A549 treated with CpdA at 1 μM for 4 hours (cell line): ENCODE data around the gene STK11. TPM values are rescaled to one million over a fixed set of nuclear protein-coding genes. Genes with fewer than 3 reads are reported as not detected.

Experiments used
- total RNA-seq: library from RNA; stranded (reverse); fragments of 200-300 nt; extraction: Qiagen RNA extraction; gene quantifications from 5 replicates; pipeline ENCODE4 v1.2.3, GENCODE V29; 2022; ENCODE audit warnings: low read depth

STK11 gene, protein sequence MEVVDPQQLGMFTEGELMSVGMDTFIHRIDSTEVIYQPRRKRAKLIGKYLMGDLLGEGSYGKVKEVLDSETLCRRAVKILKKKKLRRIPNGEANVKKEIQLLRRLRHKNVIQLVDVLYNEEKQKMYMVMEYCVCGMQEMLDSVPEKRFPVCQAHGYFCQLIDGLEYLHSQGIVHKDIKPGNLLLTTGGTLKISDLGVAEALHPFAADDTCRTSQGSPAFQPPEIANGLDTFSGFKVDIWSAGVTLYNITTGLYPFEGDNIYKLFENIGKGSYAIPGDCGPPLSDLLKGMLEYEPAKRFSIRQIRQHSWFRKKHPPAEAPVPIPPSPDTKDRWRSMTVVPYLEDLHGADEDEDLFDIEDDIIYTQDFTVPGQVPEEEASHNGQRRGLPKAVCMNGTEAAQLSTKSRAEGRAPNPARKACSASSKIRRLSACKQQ
- total RNA-seq: 38.1 to 41.5 TPM (median 39.5 TPM) in 5 replicates

DNA sequence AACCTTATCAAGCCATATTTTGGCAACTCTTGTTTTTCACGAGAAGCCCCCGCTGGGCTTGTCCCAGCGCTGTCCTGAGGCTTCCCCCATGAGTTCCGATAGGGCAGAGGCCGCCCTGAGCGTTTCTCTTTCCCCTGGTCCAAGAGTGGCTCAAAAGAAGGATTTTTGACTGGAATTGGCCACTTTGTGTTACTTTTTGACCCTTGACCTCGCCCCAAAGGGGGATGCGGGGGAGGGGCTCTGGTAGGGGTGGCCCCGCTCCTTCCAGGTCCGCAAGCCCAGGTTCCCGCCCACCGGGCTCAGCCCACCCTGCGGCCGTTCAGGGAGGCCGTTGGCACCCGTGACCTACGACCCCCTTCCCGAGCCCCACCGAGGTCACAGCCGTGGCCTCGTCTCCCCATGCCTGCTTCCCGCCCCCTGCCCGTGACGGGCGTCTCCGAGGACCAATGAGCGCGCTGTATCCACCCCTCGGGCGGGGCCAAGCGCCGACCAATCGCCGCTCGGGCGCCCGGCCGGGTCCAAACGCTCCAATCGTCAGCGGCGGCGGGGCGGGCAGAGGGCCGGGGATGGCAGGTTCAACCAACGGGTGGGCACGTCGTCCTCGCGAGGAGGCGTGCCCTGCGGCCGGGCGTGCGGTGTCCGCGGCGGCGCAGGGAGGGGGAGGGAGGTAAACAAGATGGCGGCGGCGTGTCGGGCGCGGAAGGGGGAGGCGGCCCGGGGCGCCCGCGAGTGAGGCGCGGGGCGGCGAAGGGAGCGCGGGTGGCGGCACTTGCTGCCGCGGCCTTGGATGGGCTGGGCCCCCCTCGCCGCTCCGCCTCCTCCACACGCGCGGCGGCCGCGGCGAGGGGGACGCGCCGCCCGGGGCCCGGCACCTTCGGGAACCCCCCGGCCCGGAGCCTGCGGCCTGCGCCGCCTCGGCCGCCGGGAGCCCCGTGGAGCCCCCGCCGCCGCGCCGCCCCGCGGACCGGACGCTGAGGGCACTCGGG, at the start of gene STK11:
STK11 (plus strand) TSS at position 665 of the 986 bp plus-strand sequence. CDS start 1,136 bp downstream, outside the sequence.

DNA sequence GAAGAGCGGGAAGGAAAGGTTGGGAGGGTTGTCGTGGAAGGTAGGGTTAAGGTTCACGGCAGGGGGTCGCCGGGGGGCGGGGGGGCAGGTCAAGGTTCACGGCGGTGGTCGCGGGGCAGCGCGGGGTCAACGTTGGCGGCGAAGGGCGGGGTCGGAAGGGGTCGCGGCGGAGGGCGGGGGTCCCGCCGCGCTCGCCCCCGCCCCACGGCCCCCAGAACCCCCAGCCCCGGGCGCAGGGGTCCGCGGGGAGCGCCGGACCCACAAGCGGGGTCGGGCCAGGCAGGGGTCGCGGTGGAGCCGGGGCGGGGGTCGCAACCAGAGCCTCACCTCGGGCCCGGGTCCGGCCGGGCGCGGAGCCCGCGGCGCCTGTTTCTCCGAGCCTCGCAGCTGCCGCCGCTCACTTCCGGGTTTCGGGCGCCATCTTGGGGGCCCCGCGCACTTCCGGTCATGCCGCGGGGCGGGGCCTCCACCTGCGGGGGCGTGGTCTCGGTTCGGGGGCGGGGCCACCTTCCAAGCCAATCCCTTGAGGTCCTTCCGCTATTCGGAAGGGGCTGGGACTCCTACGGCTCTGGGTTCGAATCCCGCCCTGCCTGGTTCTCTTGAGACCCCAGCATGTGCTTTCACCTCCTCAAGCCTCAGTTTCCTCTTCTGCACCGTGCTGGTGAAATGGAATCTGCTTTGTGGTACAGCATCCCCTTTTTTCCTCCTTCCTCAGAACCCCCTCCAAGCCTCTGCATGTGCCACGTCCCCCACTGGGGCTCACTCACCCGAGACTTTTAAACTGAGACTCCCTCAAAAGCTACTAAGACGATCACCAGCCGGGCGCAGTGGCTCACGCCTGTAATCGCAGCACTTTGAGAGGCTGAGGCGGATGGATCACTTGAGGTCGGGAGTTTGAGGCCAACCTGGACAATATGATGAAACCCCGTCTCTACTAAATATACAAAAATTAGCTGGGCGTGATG, 31.5 kb upstream of the STK11 start, which contains the start of gene SBNO2:
SBNO2 (minus strand) TSS at position 424 of the 965 bp plus-strand sequence. CDS start 19,992 bp downstream, outside the sequence.

DNA sequence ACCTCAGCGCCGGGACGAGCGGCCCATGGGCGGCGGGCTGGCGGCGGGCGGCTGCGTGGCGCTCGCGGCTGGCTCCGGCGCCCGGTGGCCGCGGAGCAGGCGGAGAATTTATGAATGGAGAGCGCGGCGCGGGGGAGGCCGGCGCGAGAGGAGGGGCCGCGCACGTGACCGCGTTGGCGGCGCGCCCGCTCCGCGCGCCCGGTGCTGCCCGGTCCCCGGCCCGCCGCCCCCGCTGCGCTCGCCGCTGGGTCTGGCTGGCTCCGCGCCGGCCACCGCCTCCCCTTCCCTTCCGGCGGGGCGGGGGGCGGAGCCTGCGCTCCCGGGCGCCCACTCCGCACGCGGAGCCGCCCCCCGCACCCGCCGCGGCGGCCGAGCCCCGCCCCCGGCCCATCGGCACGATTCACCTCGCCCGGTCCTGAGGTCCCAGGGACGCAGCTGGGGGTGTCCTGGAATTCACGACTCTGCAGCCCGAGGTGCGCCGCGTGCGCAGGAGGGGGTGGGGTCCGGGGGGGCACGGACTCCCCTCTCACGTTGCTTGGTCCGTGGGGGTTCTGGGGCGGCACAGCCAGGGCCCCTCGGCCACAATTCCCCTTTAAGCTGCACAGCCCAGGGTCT, 32.3 kb downstream of the STK11 start, which contains the start of gene CBARP:
CBARP (minus strand) TSS at position 252 of the 615 bp plus-strand sequence. CDS start 1,905 bp downstream, outside the sequence.

DNA sequence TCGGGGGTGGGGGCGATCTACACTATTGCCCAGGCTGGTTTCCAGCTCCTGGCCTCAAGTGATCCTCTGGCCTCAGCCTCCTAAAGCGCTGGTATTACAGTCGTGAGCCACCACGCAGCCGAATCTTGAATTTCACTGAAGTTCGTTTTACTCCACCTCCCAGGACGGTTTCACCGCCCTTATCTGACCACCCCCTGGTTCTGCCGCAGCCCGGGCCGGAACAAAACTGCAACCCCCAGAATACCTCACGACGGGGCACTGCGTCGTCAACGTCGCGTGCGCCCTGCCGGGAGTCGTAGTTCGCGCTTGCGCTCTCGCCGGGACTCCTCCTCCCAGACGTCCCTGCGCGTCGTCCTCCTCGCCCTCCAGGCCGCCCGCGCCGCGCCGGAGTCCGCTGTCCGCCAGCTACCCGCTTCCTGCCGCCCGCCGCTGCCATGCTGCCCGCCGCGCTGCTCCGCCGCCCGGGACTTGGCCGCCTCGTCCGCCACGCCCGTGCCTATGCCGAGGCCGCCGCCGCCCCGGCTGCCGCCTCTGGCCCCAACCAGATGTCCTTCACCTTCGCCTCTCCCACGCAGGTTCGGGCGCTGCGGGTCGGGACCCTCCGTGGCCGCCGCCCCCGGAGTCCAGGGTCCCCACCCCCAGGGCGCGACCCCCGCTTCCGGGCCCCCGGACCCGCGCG, 36.0 kb downstream of the STK11 start, which contains the start of gene ATP5F1D:
ATP5F1D (plus strand) TSS at position 335 of the 679 bp plus-strand sequence; CDS start at position 435, 100 bp downstream.

DNA sequence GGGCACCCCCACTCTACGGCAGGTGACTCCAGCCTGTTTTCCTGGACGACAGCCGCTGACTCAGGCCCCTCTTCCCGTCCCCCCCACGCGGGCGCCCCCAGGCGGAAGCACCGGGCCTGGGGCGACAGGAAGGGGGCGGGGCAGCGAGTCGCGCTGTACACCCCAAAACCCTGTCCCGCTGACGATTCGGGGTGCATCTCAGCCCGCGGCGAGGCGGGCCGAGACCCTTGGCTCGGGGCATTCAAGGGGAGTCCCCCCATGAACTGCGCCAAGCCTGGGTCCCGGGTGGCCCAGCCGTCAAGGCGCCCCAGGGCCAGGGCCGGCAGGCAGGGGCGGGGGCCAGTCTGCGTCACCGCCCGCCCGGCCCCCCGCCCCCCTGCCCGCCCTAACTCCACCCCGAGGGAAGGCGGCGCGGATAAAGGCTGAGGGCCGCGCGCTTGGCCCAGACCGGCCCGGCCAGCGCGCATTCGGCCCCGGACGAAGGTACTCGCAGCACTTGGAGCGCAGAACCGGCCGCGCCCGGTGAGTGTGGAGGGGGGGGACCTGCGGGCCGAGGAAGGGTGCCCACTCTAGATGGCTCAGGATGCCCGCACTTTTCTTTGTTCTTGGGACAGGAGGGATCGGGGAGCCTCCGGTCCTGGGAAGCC, 42.7 kb downstream of the STK11 start, which contains the start of gene MIDN:
MIDN (plus strand) TSS at position 445 of the 647 bp plus-strand sequence. CDS start 1,714 bp downstream, outside the sequence.

DNA sequence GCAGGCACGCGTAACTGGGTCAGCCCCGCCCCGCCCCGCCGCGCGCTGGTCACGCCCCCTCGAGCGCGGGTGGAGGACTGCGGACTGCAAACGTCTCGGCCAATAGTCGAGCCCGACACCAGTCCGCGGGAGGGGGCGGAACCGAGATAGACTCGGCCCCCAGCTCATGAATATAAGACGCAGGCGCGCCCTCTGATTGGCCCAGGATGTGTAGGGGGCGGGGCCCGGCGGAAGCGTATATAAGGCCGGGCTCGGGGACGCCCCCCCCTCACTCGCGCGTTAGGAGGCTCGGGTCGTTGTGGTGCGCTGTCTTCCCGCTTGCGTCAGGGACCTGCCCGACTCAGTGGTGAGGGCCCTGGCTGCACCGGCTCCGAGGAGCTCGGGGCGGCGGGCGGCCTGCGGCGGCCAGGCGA, 63.5 kb downstream of the STK11 start, which contains the start of gene CIRBP:
CIRBP (plus strand) TSS at position 268 of the 413 bp plus-strand sequence. CDS start 1,602 bp downstream, outside the sequence.

DNA sequence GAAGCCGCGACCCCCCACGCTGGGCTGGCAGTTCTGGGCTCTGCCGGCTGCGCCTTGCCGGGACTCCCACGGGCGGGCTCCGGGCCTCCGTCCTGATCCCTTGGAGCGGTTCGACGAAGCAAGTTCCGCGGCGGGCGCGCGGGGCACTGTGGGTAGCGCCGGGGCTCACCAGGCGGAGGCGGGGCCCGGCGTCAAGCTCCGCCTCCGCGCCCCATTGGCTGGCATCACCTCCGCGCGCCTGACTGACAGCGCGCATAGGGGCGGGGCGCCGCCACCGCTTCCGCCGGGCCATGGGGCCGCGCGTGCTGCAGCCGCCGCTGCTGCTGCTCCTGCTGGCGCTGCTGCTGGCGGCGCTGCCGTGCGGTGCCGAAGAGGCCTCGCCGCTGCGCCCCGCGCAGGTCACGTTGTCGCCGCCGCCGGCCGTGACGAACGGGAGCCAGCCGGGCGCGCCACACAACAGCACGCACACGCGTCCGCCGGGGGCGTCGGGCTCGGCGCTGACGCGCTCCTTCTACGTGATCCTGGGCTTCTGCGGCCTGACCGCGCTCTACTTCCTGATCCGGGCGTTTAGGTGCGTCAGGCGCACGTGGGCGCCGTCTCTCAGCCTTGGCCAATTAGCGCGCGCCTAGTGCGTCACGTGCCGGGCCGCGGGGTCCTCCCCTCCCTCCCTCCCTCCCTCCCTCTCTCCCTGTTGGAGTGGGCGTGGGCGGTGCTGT, 69.8 kb downstream of the STK11 start, which contains the start of gene FAM174C:
FAM174C (plus strand) TSS at position 271 of the 716 bp plus-strand sequence; CDS start at position 291, 20 bp downstream.

Other genes with a start within 250 kb of the STK11 start
- gene WDR18, start 221.4 kb upstream of the STK11 start, total RNA-seq: 40.6 to 72.1 TPM (median 63.9 TPM) in 5 replicates
- 1.3 to 3.1 TPM (median 2.6 TPM) in 5 replicates for gene GRIN3B, start 205.4 kb upstream of the STK11 start, total RNA-seq
- gene TMEM259, start 184.7 kb upstream of the STK11 start, total RNA-seq: 72.1 to 118 TPM (median 104 TPM) in 5 replicates
- not detected in 5 replicates for gene RNU6-2, start 184.3 kb upstream of the STK11 start, total RNA-seq
- gene CNN2, start 179.2 kb upstream of the STK11 start, total RNA-seq: 48.1 to 59.4 TPM (median 53.7 TPM) in 5 replicates
- 5.8 to 11.0 TPM (median 7.6 TPM) in 5 replicates for gene ABCA7, start 165.7 kb upstream of the STK11 start, total RNA-seq
- 1.8 to 2.2 TPM (median 2.0 TPM) in 5 replicates for gene ARHGAP45, start 138.6 kb upstream of the STK11 start, total RNA-seq
- 175 to 251 TPM (median 234 TPM) in 5 replicates for gene POLR2E, start 110.4 kb upstream of the STK11 start, total RNA-seq
- gene GPX4, start 101.8 kb upstream of the STK11 start, total RNA-seq: 387 to 508 TPM (median 482 TPM) in 5 replicates
- gene SBNO2, start 31.5 kb upstream of the STK11 start, total RNA-seq: 31.9 to 52.8 TPM (median 46.5 TPM) in 5 replicates
- 2.7 to 4.6 TPM (median 4.4 TPM) in 5 replicates for gene CBARP, start 32.2 kb downstream of the STK11 start, total RNA-seq
- 82.0 to 171 TPM (median 161 TPM) in 5 replicates for gene ATP5F1D, start 36.0 kb downstream of the STK11 start, total RNA-seq
- 40.2 to 50.8 TPM (median 42.4 TPM) in 5 replicates for gene MIDN, start 42.8 kb downstream of the STK11 start, total RNA-seq
- 84.4 to 193 TPM (median 96.4 TPM) in 5 replicates for gene CIRBP, start 63.6 kb downstream of the STK11 start, total RNA-seq
- 46.2 to 97.9 TPM (median 81.9 TPM) in 5 replicates for gene FAM174C, start 69.8 kb downstream of the STK11 start, total RNA-seq
- 0.98 to 2.3 TPM (median 1.7 TPM) in 5 replicates for gene EFNA2, start 80.1 kb downstream of the STK11 start, total RNA-seq
- gene NDUFS7, start 178.1 kb downstream of the STK11 start, total RNA-seq: 69.3 to 82.1 TPM (median 71.5 TPM) in 5 replicates
- gene GAMT, start 195.8 kb downstream of the STK11 start, total RNA-seq: 22.6 to 42.2 TPM (median 39.2 TPM) in 5 replicates
- gene DAZAP1, start 201.8 kb downstream of the STK11 start, total RNA-seq: 80.7 to 112 TPM (median 102 TPM) in 5 replicates
- gene RPS15, start 232.6 kb downstream of the STK11 start, total RNA-seq: 1,399 to 2,023 TPM (median 1,902 TPM) in 5 replicates
- gene APC2, start 244.3 kb downstream of the STK11 start, total RNA-seq: 1.3 to 2.0 TPM (median 1.7 TPM) in 5 replicates